GM19035 (cell line): ENCODE data around the gene ASXL1.
A peak's percentile ranks its signal among the peaks of the same experiment; 100 is the strongest.

ENCODE experiments used
- ATAC-seq: cut with Tn5 transposase; IDR thresholded peaks from one replicate; pipeline ENCODE4 v1.9.1; 2021; ENCODE audit not compliant: unreplicated experiment

ASXL1 gene

DNA sequence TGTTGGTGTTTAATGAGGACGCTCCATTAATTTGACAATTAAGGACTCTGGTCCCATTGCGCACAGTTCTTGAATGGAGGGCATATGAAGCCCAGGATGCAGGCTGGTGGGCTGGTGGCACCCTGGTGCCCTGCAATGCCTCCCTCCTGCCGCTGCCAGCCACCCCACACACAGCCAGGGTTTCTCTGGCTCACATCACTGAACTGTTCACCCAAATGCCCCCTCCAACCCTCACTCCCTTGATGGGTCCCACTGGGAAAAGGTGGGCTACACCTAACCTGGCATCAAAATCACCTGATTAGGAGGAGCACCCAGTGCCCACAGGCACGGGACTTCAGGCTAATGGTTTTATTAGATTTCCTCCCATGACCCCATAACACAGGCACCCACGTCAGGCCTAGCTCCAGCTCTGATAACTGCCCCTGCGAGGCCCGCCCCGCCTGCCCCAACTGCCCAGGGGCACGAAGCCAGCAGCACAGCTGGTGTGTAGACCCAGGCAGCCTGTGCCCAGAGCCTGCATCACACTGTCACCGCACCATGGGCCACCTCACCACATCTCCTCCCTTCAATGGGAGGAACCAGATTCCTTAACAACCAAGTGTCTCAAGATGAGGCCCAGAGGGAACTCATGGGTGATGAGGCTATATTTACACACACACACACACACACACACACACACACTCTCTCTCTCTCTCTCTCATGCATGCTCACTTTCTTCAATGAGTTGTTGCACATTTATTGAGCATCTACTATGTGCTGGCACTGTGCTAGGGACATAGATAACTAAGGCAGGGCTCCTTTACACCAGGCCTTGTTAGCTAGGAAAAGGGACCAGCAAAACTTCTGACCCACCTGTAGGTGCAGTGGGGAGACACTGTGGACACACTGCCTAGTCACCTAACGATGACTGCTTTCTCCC is 119.7 kb downstream of the ASXL1 start:
- ATAC-seq: no peak

GRCh38 chr20:32478576-32478975 is 120.4 kb downstream of the ASXL1 start:
- no peak for ATAC-seq

GRCh38 chr20:32479012-32479411 is 120.9 kb downstream of the ASXL1 start:
- no peak for ATAC-seq

DNA sequence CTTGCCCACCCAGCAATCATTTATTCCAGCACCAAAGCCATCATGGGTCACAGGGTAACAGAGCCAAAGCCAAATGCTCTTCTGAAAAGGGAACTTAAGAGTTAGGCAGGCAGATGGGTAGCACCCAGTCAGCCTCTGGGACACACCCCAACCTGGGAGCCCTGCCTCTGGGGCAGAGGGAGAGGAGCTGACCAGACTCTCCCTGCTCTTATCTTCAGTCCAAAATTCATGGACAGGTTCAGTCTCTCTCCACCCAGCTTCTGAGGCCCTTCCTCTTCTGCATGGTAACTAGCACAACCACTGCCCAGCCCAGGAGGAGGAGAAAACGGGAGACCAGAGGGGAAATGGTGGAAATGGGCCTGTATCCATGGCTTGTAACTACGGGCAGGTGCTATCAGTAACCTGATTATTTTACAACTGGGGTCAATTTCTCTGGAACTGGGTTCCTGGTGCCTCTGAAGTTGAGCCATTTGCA is 121.6 kb downstream of the ASXL1 start:
- no peak for ATAC-seq

GRCh38 chr20:32480371-32481241 is 122.5 kb downstream of the ASXL1 start:
- no peak for ATAC-seq

DNA sequence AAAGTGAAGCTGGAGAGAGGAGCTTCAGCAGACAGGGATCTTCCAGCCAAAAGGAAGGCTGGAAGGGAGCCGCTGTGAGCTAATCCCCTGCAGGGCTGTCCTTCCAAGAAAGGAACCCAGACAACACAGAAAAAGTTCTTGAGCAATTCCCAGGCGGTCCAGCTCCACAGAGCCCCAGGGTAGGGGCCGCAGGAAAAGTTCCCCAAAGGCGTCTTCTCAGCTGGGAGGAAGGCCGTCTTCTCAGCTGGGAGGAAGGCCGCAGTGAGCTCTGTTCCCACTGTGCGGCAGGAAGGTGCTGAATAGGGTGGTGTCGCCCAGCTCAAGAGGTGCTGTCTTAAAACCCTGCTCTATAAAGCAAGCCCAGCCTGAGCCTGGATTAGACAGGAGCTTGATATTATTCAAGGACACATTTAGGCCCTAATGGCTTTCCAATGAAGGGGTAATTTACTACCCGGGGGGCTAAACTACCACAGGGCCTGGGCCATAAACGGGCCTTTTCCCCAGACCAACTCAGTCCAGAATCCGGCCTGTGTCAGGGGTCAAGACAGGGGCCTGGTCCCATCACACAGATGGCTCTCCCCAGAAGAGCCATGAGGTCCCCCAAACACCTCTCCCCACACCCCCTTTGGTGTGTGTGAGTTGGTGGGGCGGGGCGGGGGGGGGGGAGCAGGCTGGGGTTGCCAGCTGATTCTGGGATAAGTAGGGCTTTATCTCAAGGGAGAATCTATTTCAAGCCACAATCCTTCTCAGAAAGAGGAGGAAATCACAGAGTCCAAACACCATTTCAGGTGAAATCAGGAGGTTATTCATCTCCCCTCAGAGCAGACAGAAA is 123.4 kb downstream of the ASXL1 start:
- ATAC-seq: no peak

- ATAC-seq: no peak
Measured at GRCh38 chr20:32482143-32482441, 124.0 kb downstream of the ASXL1 start.

- no peak for ATAC-seq
Measured at GRCh38 chr20:32482442-32483261, 124.5 kb downstream of the ASXL1 start.

DNA sequence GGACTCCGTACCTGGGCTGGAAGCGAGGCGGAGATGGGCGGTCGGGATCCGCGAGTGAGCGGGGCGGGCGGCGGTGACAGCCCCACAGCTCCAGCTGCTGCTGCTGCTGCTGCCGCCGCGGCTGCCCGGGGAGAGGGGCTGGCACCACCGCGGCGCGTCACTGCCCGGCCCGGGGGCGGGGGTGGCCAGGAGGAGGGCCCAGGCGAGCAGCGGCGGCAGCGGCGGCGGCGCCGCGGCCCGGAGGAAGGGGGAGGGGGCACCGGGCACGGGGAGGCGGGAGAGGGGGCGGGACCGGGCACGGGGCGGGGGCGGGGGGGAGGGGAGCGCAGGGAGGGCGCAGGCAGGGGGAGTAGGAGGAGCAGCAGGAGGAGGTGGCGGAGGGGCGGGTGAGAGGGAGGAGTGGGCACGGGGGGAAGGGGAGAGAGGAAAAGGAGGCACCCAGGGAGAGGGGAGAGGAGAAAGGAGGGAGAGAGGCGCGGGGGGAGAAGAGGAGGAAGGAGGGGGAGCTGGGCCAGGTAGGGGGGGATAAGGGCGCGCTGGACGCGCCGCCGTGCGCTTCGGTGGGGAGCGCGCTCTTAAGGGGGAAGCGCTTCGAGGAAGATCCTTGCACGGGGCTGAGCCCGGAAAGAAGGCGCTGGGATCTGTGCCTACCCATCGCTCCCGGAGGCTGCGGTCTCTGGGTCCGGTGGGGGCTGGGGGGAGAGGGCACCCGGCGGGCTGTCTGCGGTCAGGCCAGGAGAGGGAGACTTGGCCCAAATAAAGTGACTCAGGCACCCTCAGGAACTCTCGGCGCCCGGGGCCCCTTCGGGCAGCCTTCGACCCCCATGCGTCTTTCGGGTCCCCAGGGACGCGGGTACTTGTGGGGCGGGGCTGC is 125.5 kb downstream of the ASXL1 start:
- no peak for ATAC-seq

DNA sequence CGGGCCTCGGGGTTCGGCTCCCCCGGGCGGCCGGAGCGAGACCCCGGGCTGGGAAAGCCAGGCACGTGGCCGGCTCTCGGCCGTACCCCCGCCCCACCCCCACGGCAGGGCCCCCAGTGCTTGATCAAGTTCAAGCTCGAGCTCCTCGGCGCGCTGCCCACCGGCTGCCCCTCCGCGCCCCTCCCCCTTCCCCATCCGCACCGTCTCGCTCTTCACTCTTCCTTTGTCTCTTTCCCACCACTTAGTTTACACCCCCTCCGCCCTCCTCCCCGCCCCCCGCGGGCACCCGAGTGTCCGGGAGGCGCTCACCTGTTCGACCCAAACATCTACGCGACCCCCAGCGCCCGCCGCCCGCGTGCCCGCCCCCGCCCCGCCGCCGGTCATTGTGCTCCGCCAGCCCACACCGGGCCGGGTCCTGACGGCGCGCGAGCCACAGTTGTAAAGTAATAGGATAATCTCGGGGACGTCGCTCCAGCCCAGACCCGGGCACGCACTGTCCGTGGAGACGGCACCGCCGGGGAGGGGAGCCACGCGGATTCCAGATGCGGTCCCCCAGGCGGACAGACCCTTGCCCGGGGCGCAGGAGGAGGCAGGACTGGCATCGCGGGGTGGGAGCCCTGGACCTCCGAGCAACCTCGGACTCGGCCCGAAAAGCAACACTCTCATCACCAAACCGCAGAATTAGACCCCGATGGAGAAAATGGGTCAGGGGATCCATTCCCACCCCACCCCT is 126.3 kb downstream of the ASXL1 start:
- no peak for ATAC-seq

GRCh38 chr20:32484958-32485769 is 127.0 kb downstream of the ASXL1 start:
- ATAC-seq: peak; percentile 63

- no peak for ATAC-seq
Measured at GRCh38 chr20:32485770-32486478, 127.8 kb downstream of the ASXL1 start.

GRCh38 chr20:32487381-32487780 is 129.2 kb downstream of the ASXL1 start:
- no peak for ATAC-seq

DNA sequence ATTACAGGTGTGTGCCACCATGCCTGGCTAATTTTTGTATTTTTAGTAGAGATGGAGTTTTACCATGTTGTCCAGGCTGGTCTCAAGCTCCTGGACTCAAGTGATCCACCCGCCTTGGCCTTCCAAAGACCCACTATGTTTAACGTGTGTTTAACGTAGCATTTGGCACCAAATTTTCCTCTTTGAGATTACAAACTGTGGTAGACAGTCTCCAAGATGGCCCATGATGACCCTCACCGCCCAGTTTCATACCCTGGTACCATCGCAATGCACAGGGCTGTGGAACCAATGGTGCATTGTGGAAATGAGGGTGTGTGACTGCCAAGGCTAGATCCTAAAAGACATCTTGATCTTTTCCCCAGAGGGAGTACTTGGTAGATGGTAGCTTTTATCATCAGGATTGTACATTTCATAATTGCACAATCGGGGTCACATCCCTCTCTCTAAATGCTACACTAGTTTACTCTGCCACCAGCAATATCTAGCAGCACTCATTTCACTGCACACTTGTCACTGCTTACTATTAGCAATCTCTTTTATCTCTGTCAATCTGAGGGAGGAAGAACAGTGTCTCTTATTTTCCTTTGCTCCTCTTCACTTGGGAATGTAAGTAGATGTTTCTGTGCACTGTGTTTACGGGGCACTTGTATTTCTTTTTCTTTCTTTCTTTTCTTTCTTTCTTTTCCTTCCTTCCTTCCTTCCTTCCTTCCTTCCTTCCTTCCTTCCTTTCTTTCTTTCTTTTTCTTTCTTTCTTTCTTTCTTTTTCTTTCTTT is 130.1 kb downstream of the ASXL1 start:
- ATAC-seq: no peak
